ENCODE data around the gene RHOT2. TPM values are rescaled to one million over a fixed set of nuclear protein-coding genes. Genes with fewer than 3 reads are reported as not detected.

The RHOT2 gene
- total RNA-seq, 4 donors from 2014 or later: 49.7 to 81.8 (median 57.6) TPM

DNA sequence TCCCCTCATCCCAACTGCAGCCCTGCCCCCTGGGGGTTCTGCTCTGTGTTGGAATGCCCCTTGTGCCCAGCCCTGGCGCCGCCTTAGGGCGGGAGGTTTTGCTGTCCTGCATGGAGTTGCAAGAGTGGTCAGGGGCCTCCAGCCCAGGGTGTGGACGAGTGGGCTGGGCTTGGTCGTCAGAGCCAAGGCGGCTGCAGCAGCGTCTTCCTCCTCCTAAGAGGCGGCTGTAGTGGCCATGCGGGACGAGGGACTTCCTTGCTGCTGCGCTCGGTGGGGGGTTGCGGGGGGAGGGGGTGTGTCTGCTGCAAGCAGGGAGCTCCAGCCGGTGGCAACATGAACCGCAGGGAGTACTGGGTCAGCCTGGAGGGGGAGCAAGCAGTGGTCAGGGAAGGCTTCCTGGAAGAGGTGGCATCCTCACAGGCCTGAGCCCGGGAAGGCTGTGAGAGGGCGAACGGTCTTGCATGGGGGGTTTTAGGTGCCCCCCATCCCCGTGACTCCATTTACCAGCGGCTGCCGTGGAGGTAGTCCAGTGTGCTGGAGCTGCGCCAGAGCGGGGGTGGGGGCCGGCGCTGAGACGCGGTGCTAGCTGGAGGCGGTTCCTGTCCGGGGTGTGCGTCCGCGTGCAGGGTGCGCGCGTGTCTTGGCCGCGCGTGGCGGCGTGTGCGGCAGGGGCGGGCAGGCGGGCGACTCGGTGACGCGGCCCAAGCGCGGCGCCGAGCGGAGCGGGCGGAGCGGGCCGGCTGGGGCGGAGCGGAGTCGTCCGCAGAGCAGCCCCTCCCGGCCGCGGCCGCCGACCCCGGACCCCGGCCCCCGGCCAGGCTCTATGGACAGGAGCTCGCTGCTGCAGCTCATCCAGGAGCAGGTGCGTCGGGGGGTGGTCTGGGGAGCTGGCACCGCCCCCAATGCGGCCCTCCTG is 7.3 kb downstream of the RHOT2 start, which contains the start of gene RHBDL1:
Gene RHBDL1 (plus strand): TSS at position 704 of the 916 bp plus-strand sequence. CDS start 120 bp downstream, at position 824.
- TF ChIP-seq, protein P1, sequence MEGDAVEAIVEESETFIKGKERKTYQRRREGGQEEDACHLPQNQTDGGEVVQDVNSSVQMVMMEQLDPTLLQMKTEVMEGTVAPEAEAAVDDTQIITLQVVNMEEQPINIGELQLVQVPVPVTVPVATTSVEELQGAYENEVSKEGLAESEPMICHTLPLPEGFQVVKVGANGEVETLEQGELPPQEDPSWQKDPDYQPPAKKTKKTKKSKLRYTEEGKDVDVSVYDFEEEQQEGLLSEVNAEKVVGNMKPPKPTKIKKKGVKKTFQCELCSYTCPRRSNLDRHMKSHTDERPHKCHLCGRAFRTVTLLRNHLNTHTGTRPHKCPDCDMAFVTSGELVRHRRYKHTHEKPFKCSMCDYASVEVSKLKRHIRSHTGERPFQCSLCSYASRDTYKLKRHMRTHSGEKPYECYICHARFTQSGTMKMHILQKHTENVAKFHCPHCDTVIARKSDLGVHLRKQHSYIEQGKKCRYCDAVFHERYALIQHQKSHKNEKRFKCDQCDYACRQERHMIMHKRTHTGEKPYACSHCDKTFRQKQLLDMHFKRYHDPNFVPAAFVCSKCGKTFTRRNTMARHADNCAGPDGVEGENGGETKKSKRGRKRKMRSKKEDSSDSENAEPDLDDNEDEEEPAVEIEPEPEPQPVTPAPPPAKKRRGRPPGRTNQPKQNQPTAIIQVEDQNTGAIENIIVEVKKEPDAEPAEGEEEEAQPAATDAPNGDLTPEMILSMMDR (IDR thresholded peaks at IDR 0.05): no peak
- H3K36me3 ChIP-seq: peaks cover 27 to 34% of the 10 kb centered on the region in 2 donors
- WGBS, 2 donors: 14 to 29% methylated on average over 11 to 14 of the region's 73 CpGs
- intact Hi-C loops (cut with DNase I): no loop called here
- no peaks in the 10 kb centered on the region for H3K9me3 ChIP-seq
- no peak within 1 kb of the TSS for H3K27ac ChIP-seq
- peak; percentile 38 to 42 for DNase-seq
- no peak within 1 kb of the TSS for H3K4me3 ChIP-seq (replicated peaks in 1 of 3)
- peaks cover 11 to 20% of the 10 kb centered on the region in 2 donors for H3K4me1 ChIP-seq
- no peaks in the 10 kb centered on the region for H3K27me3 ChIP-seq

DNA sequence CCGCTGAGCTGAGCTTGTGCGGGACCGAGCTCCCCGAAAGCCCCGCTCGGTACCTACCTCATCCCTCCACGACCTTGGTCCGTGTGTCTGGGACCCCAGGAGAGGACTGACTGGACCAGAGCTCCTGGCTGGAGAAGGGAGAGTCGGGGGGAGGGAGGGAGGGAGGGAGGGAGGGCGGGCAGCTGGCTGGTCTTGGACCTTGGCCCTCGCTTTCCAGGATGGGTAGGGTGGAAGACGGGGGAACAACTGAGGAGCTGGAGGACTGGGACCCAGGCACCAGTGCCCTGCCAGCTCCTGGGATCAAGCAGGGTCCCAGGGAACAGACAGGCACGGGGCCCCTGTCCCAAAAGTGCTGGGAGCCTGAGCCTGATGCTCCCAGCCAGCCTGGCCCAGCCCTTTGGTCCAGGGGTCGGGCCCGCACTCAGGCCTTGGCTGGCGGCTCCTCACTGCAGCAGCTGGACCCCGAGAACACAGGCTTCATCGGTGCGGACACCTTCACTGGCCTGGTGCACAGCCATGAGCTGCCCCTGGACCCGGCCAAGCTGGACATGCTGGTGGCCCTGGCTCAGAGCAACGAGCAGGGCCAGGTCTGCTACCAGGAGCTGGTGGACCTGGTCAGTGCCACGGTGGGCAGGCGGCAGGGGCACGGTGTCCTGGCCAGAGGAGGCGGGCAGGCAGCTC is 8.1 kb downstream of the RHOT2 start:
- no peak for DNase-seq
- H3K36me3 ChIP-seq: peaks cover 19 to 26% of the 10 kb centered on the region in 2 donors
- H3K27me3 ChIP-seq: no peaks in the 10 kb centered on the region
- peaks cover 15 to 22% of the 10 kb centered on the region in 2 donors for H3K4me1 ChIP-seq
- no peak overlapping the region for H3K4me3 ChIP-seq (replicated peaks in 1 of 3)
- TF ChIP-seq, protein P1 (IDR thresholded peaks at IDR 0.05): no peak
- TF ChIP-seq POLR2A (IDR thresholded peaks at IDR 0.05): no peak
- WGBS, 2 donors: 57 to 61% methylated on average over 4 to 12 of the region's 25 CpGs
- no peak overlapping the region for H3K27ac ChIP-seq
- no peaks in the 10 kb centered on the region for H3K9me3 ChIP-seq
- intact Hi-C loops (cut with DNase I): no loop called here

DNA sequence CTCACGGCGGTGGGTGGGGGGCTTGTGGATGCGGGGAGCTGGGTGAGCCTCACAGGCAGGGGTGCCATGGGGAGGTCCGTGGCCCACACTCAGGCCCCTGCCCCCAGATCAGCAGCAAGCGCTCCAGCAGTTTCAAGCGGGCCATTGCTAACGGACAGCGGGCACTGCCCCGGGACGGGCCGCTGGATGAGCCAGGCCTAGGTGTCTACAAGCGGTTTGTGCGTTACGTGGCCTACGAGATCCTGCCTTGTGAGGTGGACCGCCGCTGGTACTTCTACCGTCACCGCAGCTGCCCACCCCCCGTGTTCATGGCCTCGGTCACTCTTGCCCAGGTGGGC is 8.6 kb downstream of the RHOT2 start:
- no peak overlapping the region for H3K4me3 ChIP-seq (replicated peaks in 1 of 3)
- H3K4me1 ChIP-seq: peaks cover 20 to 27% of the 10 kb centered on the region in 2 donors
- H3K36me3 ChIP-seq: peaks cover 14 to 21% of the 10 kb centered on the region in 2 donors
- intact Hi-C loops (cut with DNase I): no loop called here
- H3K27me3 ChIP-seq: no peaks in the 10 kb centered on the region
- no peak for DNase-seq
- no peaks in the 10 kb centered on the region for H3K9me3 ChIP-seq
- 85% methylated on average over 10 of the region's 21 CpGs; no CpG with 5 or more reads in 1 of the 2 donors for WGBS, 2 donors
- TF ChIP-seq, protein P1 (IDR thresholded peaks at IDR 0.05): no peak
- no peak for TF ChIP-seq POLR2A (IDR thresholded peaks at IDR 0.05)
- H3K27ac ChIP-seq: no peak overlapping the region

DNA sequence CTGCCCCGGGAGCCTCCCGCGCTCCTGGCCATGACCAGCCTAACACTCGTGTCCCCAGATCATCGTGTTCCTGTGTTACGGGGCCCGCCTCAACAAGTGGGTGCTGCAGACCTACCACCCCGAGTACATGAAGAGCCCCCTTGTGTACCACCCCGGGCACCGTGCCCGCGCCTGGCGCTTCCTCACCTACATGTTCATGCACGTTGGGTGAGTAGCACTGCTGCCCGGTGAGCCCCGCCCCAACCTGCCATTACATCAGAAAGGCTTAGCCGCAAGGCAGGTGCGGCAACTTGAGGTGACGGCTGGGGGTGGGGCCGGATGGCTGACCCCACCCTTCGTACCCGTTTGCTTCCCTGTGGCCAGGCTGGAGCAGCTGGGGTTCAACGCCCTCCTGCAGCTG is 9.0 kb downstream of the RHOT2 start:
- intact Hi-C loops (cut with DNase I): no loop called here
- Histone ChIP-seq H3K27me3 (no peaks in the 10 kb centered on the region), H3K27ac (no peak overlapping the region), H3K4me1 (peaks cover 21 to 31% of the 10 kb centered on the region in 2 donors), H3K36me3 (peaks cover 17 to 20% of the 10 kb centered on the region in 2 donors), H3K9me3 (no peaks in the 10 kb centered on the region), H3K4me3 (replicated peaks in 1 of 3) (no peak overlapping the region)
- TF ChIP-seq, protein P1 (IDR thresholded peaks at IDR 0.05): no peak
- no peak for TF ChIP-seq POLR2A (IDR thresholded peaks at IDR 0.05)
- DNase-seq: no peak
- WGBS, 2 donors: 48 to 69% methylated on average over 12 to 14 of the region's 23 CpGs
